Body of pancreas (tissue), 4 donors: ENCODE results near the gene PTTG1IP.

Experiments used
- CTCF ChIP-seq, 7 experiments: fragments of 450-650 bp in 4 of 7; fragments of 200-600 bp in 3 of 7; sonication (generic) in 3 of 7; IDR thresholded peaks; one replicate each; pipeline ENCODE4 v1.5.1; 2016 to 2019; ENCODE audit warnings: antibody characterized with exemption in 7 of 7
- POLR2A ChIP-seq, 3 donors: fragments of 450-650 bp; IDR thresholded peaks; one replicate each; pipeline ENCODE4 v1.6.1; 2016; ENCODE audit warnings: antibody characterized with exemption in 3 of 3, mild to moderate bottlenecking in 2 of 3

- TF ChIP-seq CTCF (IDR thresholded peaks at IDR 0.05), result no peak
- TF ChIP-seq POLR2A (IDR thresholded peaks at IDR 0.05), result no peak
Measured at GRCh38 chr21:44893278-44893556, 19.7 kb upstream of the PTTG1IP start.
